ENCODE results near the gene TLE3. TPM values are rescaled to one million over a fixed set of nuclear protein-coding genes. Genes with fewer than 3 reads are reported as not detected.

Gene TLE3
- total RNA-seq, 2 donors from 2014 or later: 65.4 to 85.1 TPM

- intact Hi-C loops (cut with DNase I): loop anchor here (10.0 kb wide), 1 partner anchor 165 kb away; no protein-coding TSS in a partner anchor
- no peak for TF ChIP-seq CTCF (IDR thresholded peaks at IDR 0.05)
- H3K36me3 ChIP-seq: no peaks in the 10 kb centered on the region
- H3K27ac ChIP-seq: peak overlapping the region; percentile 29
- no peak for DNase-seq
- H3K4me1 ChIP-seq: peaks cover 13% of the 10 kb centered on the region
- peak overlapping the region; percentile 16 for H3K4me3 ChIP-seq
- H3K27me3 ChIP-seq: no peaks in the 10 kb centered on the region
- H3K9me3 ChIP-seq: no peaks in the 10 kb centered on the region
- H3K9ac ChIP-seq (ENCODE audit: low read depth in 2 of 2, low read length in 2 of 2): peak overlapping the region in 1 of 2 donors; percentile 66
Observed at GRCh38 chr15:70099967-70100473, 2.3 kb upstream of the TLE3 start.

GRCh38 chr15:70099167-70099966 is 1.6 kb upstream of the TLE3 start:
- intact Hi-C loops (cut with DNase I): no loop called here
- H3K27me3 ChIP-seq: no peaks in the 10 kb centered on the region
- DNase-seq: peak; percentile 100
- H3K9ac ChIP-seq (ENCODE audit: low read depth in 2 of 2, low read length in 2 of 2): peak overlapping the region; percentile 78 to 86
- H3K9me3 ChIP-seq: no peaks in the 10 kb centered on the region
- no peaks in the 10 kb centered on the region for H3K36me3 ChIP-seq
- peaks cover 14% of the 10 kb centered on the region for H3K4me1 ChIP-seq
- TF ChIP-seq CTCF (IDR thresholded peaks at IDR 0.05): no peak
- H3K4me3 ChIP-seq: peak overlapping the region; percentile 78
- peak overlapping the region; percentile 98 for H3K27ac ChIP-seq

- intact Hi-C loops (cut with DNase I): no loop called here
- DNase-seq: peak; percentile 53
- no peaks in the 10 kb centered on the region for H3K27me3 ChIP-seq
- H3K27ac ChIP-seq: peak overlapping the region; percentile 98
- H3K4me1 ChIP-seq: peaks cover 18% of the 10 kb centered on the region
- H3K4me3 ChIP-seq: peak overlapping the region; percentile 78
- H3K9me3 ChIP-seq: no peaks in the 10 kb centered on the region
- H3K9ac ChIP-seq (ENCODE audit: low read depth in 2 of 2, low read length in 2 of 2): peak overlapping the region; percentile 78 to 86
- no peak for TF ChIP-seq CTCF (IDR thresholded peaks at IDR 0.05)
- no peaks in the 10 kb centered on the region for H3K36me3 ChIP-seq
Observed at GRCh38 chr15:70098461-70099166, 897 bp upstream of the TLE3 start.

GRCh38 chr15:70098153-70098460 is 390 bp upstream of the TLE3 start:
- Histone ChIP-seq H3K27me3 (no peaks in the 10 kb centered on the region), H3K4me1 (peaks cover 20% of the 10 kb centered on the region), H3K9me3 (no peaks in the 10 kb centered on the region), H3K27ac (peak overlapping the region; percentile 98), H3K4me3 (peak overlapping the region; percentile 78), H3K36me3 (no peaks in the 10 kb centered on the region), H3K9ac (ENCODE audit: low read depth in 2 of 2, low read length in 2 of 2) (peak overlapping the region in 1 of 2 donors; percentile 86)
- intact Hi-C loops (cut with DNase I): no loop called here
- no peak for TF ChIP-seq CTCF (IDR thresholded peaks at IDR 0.05)
- no peak for DNase-seq

GRCh38 chr15:70097063-70097320 is 725 bp downstream of the TLE3 start:
- DNase-seq: no peak
- intact Hi-C loops (cut with DNase I): no loop called here

More at GRCh38 chr15:70097063-70097320, 725 bp downstream of the TLE3 start:
- H3K27me3 ChIP-seq: no peaks in the 10 kb centered on the region
- peaks cover 30% of the 10 kb centered on the region for H3K4me1 ChIP-seq
- H3K27ac ChIP-seq: peak overlapping the region; percentile 98
- H3K9ac ChIP-seq (ENCODE audit: low read depth in 2 of 2, low read length in 2 of 2): peak overlapping the region; percentile 93 to 95
- no peak for TF ChIP-seq CTCF (IDR thresholded peaks at IDR 0.05)
- H3K36me3 ChIP-seq: no peaks in the 10 kb centered on the region
- peak overlapping the region; percentile 78 for H3K4me3 ChIP-seq
- H3K9me3 ChIP-seq: no peaks in the 10 kb centered on the region
